GM18505 (cell line): ENCODE measurements around the gene RNPEP.

Experiments used
- ATAC-seq: cut with Tn5 transposase; IDR thresholded peaks from one replicate; pipeline ENCODE4 v1.9.1; 2021; ENCODE audit not compliant: unreplicated experiment
- POLR2A ChIP-seq: IDR thresholded peaks from 4 replicates; pipeline ENCODE4 v1.6.1; 2011; ENCODE audit warnings: borderline replicate concordance; ENCODE audit not compliant: insufficient read depth, insufficient read length; ENCODE audit errors: extremely low read depth

The RNPEP gene

DNA sequence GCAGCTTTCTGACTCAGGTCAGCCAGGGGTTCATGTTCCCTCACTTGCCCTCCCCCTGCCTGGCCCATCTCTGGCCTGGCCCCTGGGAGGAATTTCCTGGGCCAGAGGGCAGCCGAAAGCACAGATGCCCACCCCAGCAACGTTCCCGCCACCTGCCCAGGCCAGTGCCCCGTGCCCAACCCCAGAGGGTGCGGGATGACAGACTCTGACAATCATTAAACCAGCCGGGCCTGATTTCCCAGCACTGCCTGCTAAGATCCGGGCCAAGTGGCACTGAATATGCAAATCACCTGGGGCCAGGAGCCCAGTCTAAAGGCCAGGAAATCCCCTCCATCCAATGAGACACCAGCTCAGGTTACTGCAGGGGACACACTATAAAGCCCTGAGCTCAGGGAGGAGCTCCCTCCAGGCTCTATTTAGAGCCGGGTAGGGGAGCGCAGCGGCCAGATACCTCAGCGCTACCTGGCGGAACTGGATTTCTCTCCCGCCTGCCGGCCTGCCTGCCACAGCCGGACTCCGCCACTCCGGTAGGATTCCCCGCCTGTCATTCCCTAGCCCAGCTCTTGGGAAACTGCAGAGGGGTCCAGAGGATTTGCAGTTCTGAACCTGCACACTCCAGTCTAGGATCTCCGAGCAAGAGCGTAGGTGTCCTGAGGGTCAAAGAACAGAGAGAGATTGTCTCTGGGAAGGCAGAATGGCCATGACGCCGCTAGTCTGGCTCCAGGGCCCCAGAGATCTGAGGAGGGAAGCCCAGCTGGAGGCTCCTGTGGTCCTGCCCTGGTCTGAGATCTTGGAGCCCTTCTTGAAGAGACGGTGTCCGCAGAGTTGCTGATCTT, 27.9 kb downstream of the RNPEP start, which contains the start of gene ELF3:
Gene ELF3, plus strand, starts transcription at position 408 of the 836 bp plus-strand sequence. CDS start 550 bp downstream, outside the sequence.
- no peak for TF ChIP-seq POLR2A
- ATAC-seq, result no peak

DNA sequence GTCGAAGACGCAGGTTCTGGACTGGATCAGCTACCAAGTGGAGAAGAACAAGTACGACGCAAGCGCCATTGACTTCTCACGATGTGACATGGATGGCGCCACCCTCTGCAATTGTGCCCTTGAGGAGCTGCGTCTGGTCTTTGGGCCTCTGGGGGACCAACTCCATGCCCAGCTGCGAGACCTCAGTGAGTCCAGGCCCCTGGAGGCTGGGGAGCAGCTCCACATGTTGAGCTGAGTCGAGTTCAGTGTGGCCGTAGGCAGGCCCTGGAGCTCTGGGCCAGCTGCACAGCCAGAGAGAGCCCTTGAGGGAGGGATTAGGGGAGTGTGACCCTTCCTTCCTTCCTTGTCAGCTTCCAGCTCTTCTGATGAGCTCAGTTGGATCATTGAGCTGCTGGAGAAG, 29.5 kb downstream of the RNPEP start:
- ATAC-seq, result no peak
- TF ChIP-seq POLR2A, result no peak

DNA sequence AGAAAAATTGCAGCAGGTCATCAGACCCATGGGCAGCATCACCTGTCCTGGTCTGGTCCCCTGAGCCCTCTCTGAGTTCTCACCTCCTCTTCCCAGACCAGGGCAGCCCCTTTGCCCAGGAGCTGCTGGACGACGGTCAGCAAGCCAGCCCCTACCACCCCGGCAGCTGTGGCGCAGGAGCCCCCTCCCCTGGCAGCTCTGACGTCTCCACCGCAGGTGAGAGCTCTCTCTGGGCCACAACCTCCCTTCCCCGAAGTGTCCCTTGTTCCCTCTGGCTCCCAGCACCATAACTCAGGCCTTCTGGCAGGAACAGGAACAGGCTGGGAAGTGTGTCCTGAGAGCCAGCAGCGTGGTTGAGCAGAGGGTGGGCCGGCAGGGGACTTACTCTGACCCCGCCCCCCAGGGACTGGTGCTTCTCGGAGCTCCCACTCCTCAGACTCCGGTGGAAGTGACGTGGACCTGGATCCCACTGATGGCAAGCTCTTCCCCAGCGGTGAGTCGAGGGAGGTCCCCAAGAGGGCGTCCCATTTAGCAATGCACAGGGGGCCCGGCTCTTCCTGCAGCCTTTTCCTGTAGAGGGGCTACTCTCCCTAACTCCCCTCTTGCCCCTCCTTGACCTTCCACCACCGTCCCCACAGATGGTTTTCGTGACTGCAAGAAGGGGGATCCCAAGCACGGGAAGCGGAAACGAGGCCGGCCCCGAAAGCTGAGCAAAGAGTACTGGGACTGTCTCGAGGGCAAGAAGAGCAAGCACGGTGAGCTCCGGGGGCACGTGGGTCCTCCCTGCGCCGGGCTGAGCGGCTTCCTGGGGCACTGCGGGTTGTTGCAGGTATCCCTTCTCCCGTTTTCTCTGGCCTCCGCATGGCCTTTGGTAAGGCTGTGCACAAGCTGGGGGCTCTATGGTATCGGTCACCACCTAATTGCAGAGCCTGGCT, 30.4 kb downstream of the RNPEP start:
- no peak for TF ChIP-seq POLR2A
- ATAC-seq, result no peak

DNA sequence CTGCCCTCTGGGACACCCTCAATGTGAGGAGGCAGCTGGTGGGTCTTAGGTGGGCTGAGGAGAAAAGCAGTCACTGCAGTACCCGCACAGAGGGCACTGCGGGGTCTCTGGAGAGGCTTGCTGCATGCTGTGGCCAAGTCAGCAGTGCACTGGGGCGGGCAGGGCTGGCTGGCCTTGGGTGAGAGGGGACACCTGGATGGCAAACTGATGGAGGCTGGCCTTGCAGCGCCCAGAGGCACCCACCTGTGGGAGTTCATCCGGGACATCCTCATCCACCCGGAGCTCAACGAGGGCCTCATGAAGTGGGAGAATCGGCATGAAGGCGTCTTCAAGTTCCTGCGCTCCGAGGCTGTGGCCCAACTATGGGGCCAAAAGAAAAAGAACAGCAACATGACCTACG, 31.2 kb downstream of the RNPEP start:
- no peak for ATAC-seq

DNA sequence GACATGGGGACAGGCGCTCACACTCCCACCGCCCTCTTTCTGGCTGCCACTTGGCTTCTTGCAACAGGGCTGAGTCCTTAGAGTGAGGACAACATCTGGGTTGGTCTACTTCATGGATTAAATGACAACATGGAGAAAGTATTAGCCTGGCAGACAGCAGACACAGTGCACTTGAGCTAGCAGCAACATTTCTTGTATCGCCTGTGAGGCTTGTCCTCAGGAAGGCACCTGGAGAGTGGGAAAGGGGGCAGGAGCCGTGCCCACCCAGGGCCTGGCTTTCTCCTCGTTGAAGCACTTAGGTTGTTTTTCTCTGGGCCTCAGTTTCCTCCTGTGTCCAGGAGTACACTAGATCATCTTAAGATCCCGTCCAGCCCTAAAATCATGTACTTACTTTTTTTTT, 31.6 kb downstream of the RNPEP start:
- ATAC-seq, result no peak
- TF ChIP-seq POLR2A, result no peak

More for the DNA sequence above, 31.2 kb downstream of the RNPEP start:
- no peak for TF ChIP-seq POLR2A

DNA sequence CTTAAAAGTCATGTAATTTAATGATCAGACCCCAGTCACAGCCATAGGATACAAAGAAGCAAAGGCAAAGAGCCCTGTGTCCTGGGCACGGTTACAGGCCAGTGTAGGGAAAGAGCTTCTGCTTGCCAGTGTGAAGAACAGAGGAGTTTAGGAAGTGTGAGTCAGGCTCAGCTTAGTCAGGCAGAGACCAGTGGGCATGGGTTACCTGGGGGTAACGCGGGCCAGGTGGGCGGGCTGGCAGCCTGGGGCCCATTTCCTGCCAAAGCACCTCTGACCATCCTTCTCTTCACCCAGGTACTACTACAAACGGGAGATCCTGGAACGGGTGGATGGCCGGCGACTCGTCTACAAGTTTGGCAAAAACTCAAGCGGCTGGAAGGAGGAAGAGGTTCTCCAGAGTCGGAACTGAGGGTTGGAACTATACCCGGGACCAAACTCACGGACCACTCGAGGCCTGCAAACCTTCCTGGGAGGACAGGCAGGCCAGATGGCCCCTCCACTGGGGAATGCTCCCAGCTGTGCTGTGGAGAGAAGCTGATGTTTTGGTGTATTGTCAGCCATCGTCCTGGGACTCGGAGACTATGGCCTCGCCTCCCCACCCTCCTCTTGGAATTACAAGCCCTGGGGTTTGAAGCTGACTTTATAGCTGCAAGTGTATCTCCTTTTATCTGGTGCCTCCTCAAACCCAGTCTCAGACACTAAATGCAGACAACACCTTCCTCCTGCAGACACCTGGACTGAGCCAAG, 32.6 kb downstream of the RNPEP start:
- no peak for ATAC-seq
- TF ChIP-seq POLR2A, result no peak

DNA sequence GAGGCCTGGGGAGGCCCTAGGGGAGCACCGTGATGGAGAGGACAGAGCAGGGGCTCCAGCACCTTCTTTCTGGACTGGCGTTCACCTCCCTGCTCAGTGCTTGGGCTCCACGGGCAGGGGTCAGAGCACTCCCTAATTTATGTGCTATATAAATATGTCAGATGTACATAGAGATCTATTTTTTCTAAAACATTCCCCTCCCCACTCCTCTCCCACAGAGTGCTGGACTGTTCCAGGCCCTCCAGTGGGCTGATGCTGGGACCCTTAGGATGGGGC, 33.2 kb downstream of the RNPEP start:
- no peak for TF ChIP-seq POLR2A
- no peak for ATAC-seq

DNA sequence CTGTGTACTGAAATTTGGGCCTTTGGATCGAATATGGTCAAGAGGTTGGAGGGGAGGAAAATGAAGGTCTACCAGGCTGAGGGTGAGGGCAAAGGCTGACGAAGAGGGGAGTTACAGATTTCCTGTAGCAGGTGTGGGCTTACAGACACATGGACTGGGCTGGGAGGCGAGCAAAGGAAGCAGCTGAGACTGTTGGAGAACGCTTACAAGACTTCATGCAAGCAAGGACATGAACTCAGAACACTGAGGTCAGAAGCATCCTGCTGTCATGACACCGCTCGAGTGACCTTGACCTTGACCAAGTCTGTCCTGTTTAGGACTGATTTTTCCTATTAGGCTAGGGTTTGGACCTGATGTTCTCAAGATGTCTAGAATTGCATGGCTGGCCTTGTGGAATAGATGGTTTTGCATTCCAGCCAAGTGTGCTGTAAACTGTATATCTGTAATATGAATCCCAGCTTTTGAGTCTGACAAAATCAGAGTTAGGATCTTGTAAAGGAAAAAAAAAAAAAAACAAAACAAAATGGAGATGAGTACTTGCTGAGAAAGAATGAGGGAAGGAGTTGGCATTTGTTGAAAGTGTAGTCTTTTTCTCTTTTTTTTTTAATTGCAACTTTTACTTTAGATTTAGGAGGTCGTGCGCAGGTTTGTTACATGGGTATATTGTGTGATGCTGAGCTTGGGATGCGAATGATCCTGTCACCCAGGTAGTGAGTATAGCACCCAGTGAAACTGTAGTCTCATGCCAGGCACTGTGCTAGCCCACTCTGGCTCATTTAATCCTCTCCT, 33.8 kb downstream of the RNPEP start:
- ATAC-seq, result no peak

DNA sequence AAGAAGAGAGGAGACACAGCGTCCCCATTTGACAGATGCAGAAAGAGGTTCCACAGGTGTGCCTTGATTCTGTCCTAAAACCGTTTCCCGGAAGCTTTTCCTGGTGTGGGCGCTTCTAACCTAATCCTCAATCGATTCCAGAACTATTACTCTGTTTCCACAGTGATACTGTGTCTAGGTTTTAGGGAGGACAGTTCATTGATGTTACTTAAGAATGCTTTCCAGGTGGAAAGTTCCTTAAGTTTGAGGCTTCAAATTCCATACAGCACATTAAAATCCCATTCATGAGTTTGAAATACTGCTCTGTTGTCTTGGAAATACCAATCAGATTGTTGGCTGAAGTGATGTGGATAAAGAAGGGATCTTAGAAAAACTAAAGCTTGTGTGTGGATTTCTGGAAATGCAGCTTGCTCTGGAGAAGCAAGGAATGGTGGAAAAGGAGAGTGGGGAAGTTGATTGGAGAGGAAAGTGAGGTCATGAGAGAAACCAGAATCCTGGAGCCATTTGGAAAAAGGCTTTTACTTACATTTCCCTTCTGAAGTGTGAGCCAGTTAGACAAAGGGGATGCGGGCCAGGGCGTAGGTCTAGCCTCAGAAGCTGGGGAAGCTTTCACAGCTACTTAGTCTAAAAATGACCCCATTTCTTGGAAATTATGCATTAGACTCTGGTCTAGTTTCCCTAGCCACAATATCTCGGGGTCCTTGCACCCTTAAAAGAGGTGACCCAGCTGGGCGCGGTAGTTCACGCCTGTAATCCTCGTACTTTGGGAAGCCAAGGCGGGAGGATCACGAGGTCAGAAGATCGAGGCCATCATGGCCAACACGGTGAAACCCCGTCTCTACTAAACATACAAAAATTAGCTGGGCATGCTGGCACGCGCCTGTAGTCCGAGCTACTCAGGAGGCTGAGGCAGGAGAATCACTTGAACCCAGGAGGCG, 34.6 kb downstream of the RNPEP start:
- no peak for ATAC-seq
- TF ChIP-seq POLR2A, result no peak

More for the DNA sequence above, 33.8 kb downstream of the RNPEP start:
- TF ChIP-seq POLR2A, result no peak

DNA sequence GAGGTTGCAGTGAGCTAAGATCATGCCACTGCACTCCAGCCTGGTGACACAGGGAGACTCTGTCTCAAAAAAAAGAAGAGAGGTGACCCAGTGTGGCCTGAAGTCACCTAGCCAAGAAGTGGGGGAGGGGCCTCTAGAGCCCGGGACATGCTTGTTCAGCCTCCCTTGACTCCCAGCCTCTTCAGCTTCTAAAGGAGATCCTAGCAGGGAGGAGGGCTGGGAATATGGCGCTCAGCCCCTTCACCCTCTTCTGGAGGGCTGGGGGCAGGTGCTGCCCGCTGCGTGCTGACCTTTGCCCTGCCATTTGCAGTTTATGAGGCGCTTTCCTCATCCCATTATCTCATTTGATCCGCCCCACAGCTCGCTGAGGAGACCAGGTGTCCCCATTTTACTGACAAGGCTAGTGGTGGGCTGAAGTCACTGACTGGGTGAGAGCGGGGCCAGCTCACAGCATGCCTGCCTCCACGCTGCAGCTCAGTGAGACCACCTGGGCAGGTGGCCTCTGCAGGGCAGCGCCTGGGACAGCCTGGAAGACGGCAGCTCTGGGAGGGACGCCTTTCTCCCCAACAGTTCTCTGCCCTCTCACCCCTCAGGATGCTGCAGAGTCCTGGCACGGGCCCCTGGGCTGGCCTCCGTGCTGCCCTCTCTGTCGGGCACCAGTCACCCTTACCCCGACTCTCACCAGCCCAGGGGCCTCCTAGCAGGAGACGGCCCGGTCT, 35.5 kb downstream of the RNPEP start:
- no peak for ATAC-seq
- no peak for TF ChIP-seq POLR2A
